HCT116 (cell line): ENCODE results near the gene DCST2. TPM values are rescaled to one million over a fixed set of nuclear protein-coding genes. Genes with fewer than 3 reads are reported as not detected.

ENCODE experiments used
- ATAC-seq: fragments of 200-7000 bp; cut with Tn5 transposase; 2 replicates; pipeline ENCODE4 v1.9.1; 2020; ENCODE audit warnings: mild to moderate bottlenecking, moderate library complexity
- BruUV-seq: library from RNA; stranded (reverse); fragments of 400-500 nt; replicated peaks from 2 replicates; lab custom pipeline; 2021; lab: Mats Ljungman, UMichigan
- CTCF ChIA-PET: fragments of 300-600 bp; sonication (Branson Sonifier 250); formaldehyde crosslinking; loops from one replicate; lab custom pipeline; 2021; ENCODE audit warnings: antibody characterized with exemption; lab: Charles Lee
- POLR2A ChIA-PET: fragments of 300-600, 350-600 bp; sonication (Branson Sonifier 250); formaldehyde crosslinking; loops from one replicate; lab custom pipeline; 2021; ENCODE audit warnings: antibody characterized with exemption; lab: Charles Lee
- RAD21 ChIA-PET, 2 experiments: fragments of 300-600 bp; sonication (Branson Sonifier 250); formaldehyde crosslinking; loops; one replicate each; lab custom pipeline; 2023; ENCODE audit warnings: low total read pairs in 2 of 2; ENCODE audit not compliant: uncharacterized antibody in 2 of 2, unreplicated experiment in 2 of 2, low non-redundant PET in 1 of 2; lab: Charles Lee
- DNase-seq: peaks from one replicate; pipeline ENCODE4 v3.0.0-alpha.2; 2010; ENCODE audit warnings: low read depth, low spot score
- H2AFZ ChIP-seq: fragments of 200-600 bp; shearing (Covaris generic), sonication (generic); 2 replicates; pipeline ENCODE4 v1.6.1; 2017; ENCODE audit warnings: low read depth, mixed run types, mixed read lengths, antibody characterized with exemption, low read length; ENCODE audit not compliant: poor library complexity, severe bottlenecking
- H3K27ac ChIP-seq: 2 replicates; pipeline ENCODE4 v1.5.1; 2012; ENCODE audit warnings: low read depth, low read length
- H3K27me3 ChIP-seq: fragments of 200-600 bp; sonication (generic); 2 replicates; pipeline ENCODE4 v1.6.1; 2016; ENCODE audit warnings: mixed run types, low read length, mixed read lengths; ENCODE audit not compliant: insufficient read depth
- H3K36me3 ChIP-seq, 2 experiments: fragments of 200-500 bp in 1 of 2; fragments of 200-600 bp in 1 of 2; sonication (Bioruptor generic) in 1 of 2; sonication (generic) in 1 of 2; 2 replicates each; pipeline versions ENCODE4 v1.5.1 to v1.6.1; 2014 to 2016; ENCODE audit warnings: low read length in 2 of 2, inconsistent platforms in 1 of 2, mixed read lengths in 1 of 2, mixed run types in 1 of 2; ENCODE audit not compliant: insufficient read depth in 2 of 2, control insufficient read depth in 1 of 2
- H3K4me1 ChIP-seq, 2 experiments: fragments of 200-600 bp in 1 of 2; sonication (generic) in 1 of 2; 2 replicates each; pipeline versions ENCODE4 v1.5.1 to v1.6.1; 2012 to 2017; ENCODE audit warnings: low read length in 2 of 2, inconsistent platforms in 1 of 2, mild to moderate bottlenecking in 1 of 2, mixed read lengths in 1 of 2, mixed run types in 1 of 2, moderate library complexity in 1 of 2; ENCODE audit not compliant: insufficient read depth in 2 of 2, control insufficient read depth in 1 of 2
- H3K4me2 ChIP-seq: fragments of 200-600 bp; sonication (generic); 2 replicates; pipeline ENCODE4 v1.6.1; 2017; ENCODE audit warnings: mixed run types, low read length, mixed read lengths
- H3K4me3 ChIP-seq, 2 experiments: fragments of 200-600 bp in 1 of 2; sonication (generic) in 1 of 2; replicated peaks in 1 of 2; 2 replicates each; pipeline ENCODE4 v1.5.1; 2011 to 2016; ENCODE audit warnings: low read length in 2 of 2, control low read depth in 1 of 2, low read depth in 1 of 2, mild to moderate bottlenecking in 1 of 2, mixed read lengths in 1 of 2, mixed run types in 1 of 2
- H3K79me2 ChIP-seq: fragments of 200-600 bp; sonication (generic); 2 replicates; pipeline ENCODE4 v1.6.1; 2017; ENCODE audit warnings: mild to moderate bottlenecking, mixed run types, low read length, moderate library complexity, mixed read lengths; ENCODE audit not compliant: insufficient read depth
- H3K9ac ChIP-seq: fragments of 200-600 bp; sonication (generic); 2 replicates; pipeline ENCODE4 v1.6.1; 2016; ENCODE audit warnings: low read length, mixed read lengths
- H3K9me2 ChIP-seq: fragments of 200-600 bp; sonication (generic), shearing (Covaris generic); 2 replicates; pipeline ENCODE4 v1.6.1; 2017; ENCODE audit warnings: mixed run types, mild to moderate bottlenecking, moderate library complexity; ENCODE audit not compliant: insufficient read depth
- H3K9me3 ChIP-seq, 2 experiments: fragments of 200-500 bp in 1 of 2; fragments of 200-600 bp in 1 of 2; sonication (Bioruptor generic) in 1 of 2; sonication (generic) in 1 of 2; 2 replicates each; pipeline ENCODE4 v1.6.1; 2014 to 2017; ENCODE audit warnings: low read length in 2 of 2, mixed read lengths in 2 of 2, inconsistent platforms in 1 of 2, low read depth in 1 of 2, mild to moderate bottlenecking in 1 of 2, mixed run types in 1 of 2, moderate library complexity in 1 of 2; ENCODE audit not compliant: control insufficient read depth in 1 of 2, insufficient read depth in 1 of 2
- H4K20me1 ChIP-seq: fragments of 200-600 bp; sonication (generic), shearing (Covaris generic); 2 replicates; pipeline ENCODE4 v1.6.1; 2017; ENCODE audit warnings: mixed run types, mild to moderate bottlenecking, moderate library complexity; ENCODE audit not compliant: insufficient read depth
- CEBPB ChIP-seq: IDR thresholded peaks from 2 replicates; pipeline ENCODE4 v1.6.1; 2012; ENCODE audit warnings: low read depth
- EGR1 ChIP-seq: IDR thresholded peaks from 2 replicates; pipeline ENCODE4 v1.6.1; 2012; ENCODE audit warnings: low read depth
- FOSL1 ChIP-seq: IDR thresholded peaks from 2 replicates; pipeline ENCODE4 v1.6.1; 2012; ENCODE audit warnings: low read depth
- POLR2AphosphoS5 ChIP-seq: IDR thresholded peaks from 2 replicates; pipeline ENCODE4 v1.6.1; 2011; ENCODE audit warnings: mild to moderate bottlenecking, low read depth, low read length, moderate library complexity
- RAD21 ChIP-seq: IDR thresholded peaks from 2 replicates; pipeline ENCODE4 v1.6.1; 2012; ENCODE audit warnings: low read depth, mild to moderate bottlenecking
- ZFX ChIP-seq: fragments of 450-650 bp; IDR thresholded peaks from 2 replicates; pipeline ENCODE4 v1.6.1; 2017
- intact Hi-C: fragments of 100-400 bp; cut with micrococcal nuclease; formaldehyde crosslinking; loops from 2 replicates; pipeline ENCODE4 v1.10.0; 2022
- total RNA-seq: library from RNA; stranded (reverse); gene quantifications from one replicate; pipeline ENCODE4 v1.2.1, GENCODE V29; 2021; ENCODE audit not compliant: unreplicated experiment
- TF ChIP-seq, protein P1 (sequence below), 3 experiments: fragments of 200-600 bp in 1 of 3; sonication (generic) in 1 of 3; IDR thresholded peaks in 2 of 3; conservative IDR thresholded peaks in 1 of 3; 2 replicates each; pipeline ENCODE4 v1.5.1; 2012 to 2017; ENCODE audit warnings: low read depth in 2 of 3, low read length in 2 of 3, antibody characterized with exemption in 1 of 3, borderline replicate concordance in 1 of 3, control low read depth in 1 of 3, mild to moderate bottlenecking in 1 of 3, mixed read lengths in 1 of 3, mixed run types in 1 of 3, moderate library complexity in 1 of 3; ENCODE audit not compliant: insufficient read depth in 1 of 3

The DCST2 gene
- total RNA-seq, 1 experiment from 2014 or later = 2.0 TPM

DNA sequence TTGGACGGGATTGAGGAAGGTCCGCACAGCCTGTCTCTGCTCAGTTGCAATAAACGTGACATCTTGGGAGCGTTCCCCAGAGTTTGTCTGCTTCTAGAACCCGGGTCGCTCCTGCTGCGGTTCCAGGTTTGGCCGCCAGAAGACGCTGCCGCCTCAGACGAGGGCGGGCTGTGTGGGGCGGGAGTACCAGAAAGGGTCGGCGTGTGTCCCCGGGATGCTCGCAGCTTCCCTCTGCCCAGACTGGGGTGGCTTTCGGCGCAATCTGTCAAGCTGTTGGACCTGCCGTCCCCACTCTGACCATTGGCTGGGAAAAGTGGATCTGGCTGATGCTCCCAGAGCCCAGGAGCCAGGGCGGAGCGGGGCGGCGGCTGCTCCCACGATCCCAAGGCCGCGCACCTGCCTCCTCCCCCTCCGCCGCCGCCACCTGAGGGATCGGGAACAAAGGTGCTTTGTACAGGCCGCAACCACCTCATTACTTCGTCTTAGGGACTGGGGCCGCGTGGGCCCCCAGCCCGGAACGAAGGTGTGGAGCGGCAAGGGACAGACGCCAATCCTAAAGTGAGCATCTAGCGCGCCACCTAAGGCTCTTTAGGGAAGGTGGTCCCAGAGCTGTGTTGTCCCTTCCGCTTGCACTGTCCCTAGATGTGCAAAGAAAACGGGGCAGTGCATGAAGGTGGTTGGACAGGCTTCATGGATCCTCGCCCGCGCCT is 29.3 kb upstream of the DCST2 start:
- TF ChIP-seq CEBPB = no peak
- TF ChIP-seq POLR2AphosphoS5 = 0 out of 2 replicates have a peak, but pooled peaks have one; percentile 11
- TF ChIP-seq ZFX = no peak
- peak; percentile 95 for TF ChIP-seq RAD21
- no peak for TF ChIP-seq FOSL1
- TF ChIP-seq, protein P1, sequence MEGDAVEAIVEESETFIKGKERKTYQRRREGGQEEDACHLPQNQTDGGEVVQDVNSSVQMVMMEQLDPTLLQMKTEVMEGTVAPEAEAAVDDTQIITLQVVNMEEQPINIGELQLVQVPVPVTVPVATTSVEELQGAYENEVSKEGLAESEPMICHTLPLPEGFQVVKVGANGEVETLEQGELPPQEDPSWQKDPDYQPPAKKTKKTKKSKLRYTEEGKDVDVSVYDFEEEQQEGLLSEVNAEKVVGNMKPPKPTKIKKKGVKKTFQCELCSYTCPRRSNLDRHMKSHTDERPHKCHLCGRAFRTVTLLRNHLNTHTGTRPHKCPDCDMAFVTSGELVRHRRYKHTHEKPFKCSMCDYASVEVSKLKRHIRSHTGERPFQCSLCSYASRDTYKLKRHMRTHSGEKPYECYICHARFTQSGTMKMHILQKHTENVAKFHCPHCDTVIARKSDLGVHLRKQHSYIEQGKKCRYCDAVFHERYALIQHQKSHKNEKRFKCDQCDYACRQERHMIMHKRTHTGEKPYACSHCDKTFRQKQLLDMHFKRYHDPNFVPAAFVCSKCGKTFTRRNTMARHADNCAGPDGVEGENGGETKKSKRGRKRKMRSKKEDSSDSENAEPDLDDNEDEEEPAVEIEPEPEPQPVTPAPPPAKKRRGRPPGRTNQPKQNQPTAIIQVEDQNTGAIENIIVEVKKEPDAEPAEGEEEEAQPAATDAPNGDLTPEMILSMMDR (IDR thresholded peaks at IDR 0.05 in 2 of 3, conservative IDR thresholded peaks at IDR 0.05 in 1 of 3; ENCODE audit: borderline replicate concordance in 1 of 3, insufficient read depth in 1 of 3, low read depth in 2 of 3, low read length in 2 of 3) = peak; percentile 76 to 93 (median 87)
- no peak for TF ChIP-seq EGR1
- no peak for DNase-seq
- ATAC-seq = peak; percentile 48

More for the DNA sequence above, 29.3 kb upstream of the DCST2 start:
- peak overlapping the region; percentile 72; the same call in 1 of the 2 replicates for H3K9ac ChIP-seq
- H3K4me2 ChIP-seq = peak overlapping the region; percentile 95
- H3K79me2 ChIP-seq = 0 out of 2 replicates have a peak, but pooled peaks cover 5% of the 10 kb centered on the region
- H2AFZ ChIP-seq = no peak overlapping the region
- no peaks in the 10 kb centered on the region for H3K27me3 ChIP-seq
- peak overlapping the region; percentile 93 for H3K27ac ChIP-seq
- RAD21 ChIA-PET = interaction anchor here in 1 of 2 experiments (2.3 kb wide), 1 partner anchor 22 kb away, joined by 9 read pairs; no protein-coding TSS in a partner anchor
- H4K20me1 ChIP-seq = no peaks in the 10 kb centered on the region
- peaks cover 21 to 35% of the 10 kb centered on the region in 2 experiments for H3K4me1 ChIP-seq
- POLR2A ChIA-PET = interaction anchor here (1.4 kb wide), 1 partner anchor 18 kb away, joined by 5 read pairs; no protein-coding TSS in a partner anchor
- BruUV-seq = no TSS peak
- no peaks in the 10 kb centered on the region for H3K9me3 ChIP-seq
- H3K4me3 ChIP-seq = peak overlapping the region; percentile 77 to 84
- CTCF ChIA-PET = interaction anchor here (1.0 to 6.7 kb wide), 5 partner anchors 12 to 105 kb away, joined by 3 to 44 read pairs (median 5); partner anchors contain the start of genes ADAM15 and EFNA3
- no peaks in the 10 kb centered on the region for H3K9me2 ChIP-seq
- H3K36me3 ChIP-seq = peaks cover 11 to 16% of the 10 kb centered on the region in 2 experiments; a peak in 3 of 4 replicates
- intact Hi-C loops = loop anchor here (1.0 to 5.0 kb wide), 4 partner anchors 21 to 506 kb away; partner anchors contain the start of genes CKS1B, SHC1 and UBE2Q1
